ENCODE results near the gene MARCHF2.

Gene MARCHF2

DNA sequence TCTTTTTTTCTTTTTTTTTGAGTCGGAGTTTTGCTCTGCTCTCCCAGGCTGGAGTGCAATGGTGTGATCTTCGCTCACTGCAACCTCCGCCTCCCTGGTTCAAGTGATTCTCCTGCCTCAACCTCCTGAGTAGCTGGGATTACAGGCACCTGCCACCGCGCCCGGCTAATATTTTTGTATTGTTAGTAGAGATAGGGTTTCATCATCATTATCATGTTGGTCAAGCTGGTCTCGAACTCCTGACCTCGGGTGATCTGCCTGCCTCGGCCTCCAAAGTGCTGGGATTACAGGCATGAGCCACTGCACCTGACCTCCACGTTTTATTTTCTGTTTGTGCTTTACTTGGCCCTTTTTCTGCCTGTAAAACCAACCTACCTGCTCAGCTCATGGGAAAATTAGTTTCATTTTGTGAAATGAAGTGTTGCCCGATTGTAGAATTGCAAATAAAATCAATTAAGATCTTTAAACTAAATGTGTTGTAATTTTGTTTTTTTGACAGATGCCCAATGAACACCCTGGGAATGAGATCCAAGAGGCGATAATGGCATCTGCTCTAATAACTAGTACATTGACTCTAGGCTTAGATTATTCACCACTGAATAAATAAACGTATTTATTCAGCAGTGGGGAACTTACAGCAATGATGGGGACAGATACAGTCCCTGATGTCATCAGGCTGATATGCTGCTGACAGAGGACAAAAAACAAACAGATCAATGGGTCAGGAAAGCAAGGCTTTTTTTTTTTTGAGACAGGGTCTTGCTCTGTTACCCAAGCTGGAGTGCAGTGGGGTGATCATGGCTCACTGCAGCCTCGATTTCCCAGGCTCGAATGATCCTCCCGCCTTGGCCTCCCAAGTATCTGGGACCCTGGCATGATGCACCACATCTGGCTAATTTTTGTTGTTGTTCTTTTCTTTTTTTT is 25.2 kb upstream of the MARCHF2 start:
- no peak for DNase-seq (ENCODE audit: low read depth)

DNA sequence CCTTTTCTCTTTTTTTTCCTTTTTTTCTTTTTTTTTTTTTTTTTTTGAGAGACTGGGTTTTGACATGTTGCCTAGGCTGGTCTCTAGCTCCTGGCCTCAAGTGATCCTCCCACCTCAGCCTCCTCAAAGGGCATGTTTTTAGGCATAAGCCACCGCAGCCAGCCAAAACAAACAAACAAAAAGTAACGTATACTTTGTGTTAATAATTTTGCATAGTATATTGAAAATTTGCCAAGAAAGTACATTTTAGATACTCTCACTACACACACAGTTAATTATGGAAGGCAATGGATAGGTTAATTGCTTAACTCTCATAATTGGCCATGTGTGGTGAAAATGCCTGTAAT is 24.5 kb upstream of the MARCHF2 start:
- no peak for DNase-seq (ENCODE audit: low read depth)

- peak; percentile 94 for DNase-seq (ENCODE audit: low read depth)
Measured at GRCh38 chr19:8389891-8390616, 23.1 kb upstream of the MARCHF2 start, which contains the start of gene RAB11B. Gene RAB11B, plus strand, starts transcription at chr19:8390360. Its CDS starts 57 bp downstream, at chr19:8390417.

DNA sequence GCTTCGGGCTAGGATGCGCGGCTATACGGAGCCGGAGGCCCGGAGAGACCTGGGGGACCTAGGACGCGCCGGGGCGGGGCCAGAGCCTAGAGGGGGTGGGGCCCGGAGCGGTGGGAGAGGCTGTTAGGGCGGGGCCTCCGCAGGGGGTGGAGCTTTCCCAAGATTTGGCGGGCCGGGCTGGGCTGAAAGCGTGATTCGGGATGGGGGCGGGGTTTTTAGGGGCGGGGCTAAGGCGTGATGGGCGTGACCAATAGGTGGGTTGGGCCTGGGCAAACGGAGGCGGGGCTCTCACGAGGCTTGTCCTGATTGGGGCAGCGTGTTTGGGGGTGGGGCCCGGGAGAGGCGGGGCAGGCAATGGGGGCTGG is 22.5 kb upstream of the MARCHF2 start:
- peak; percentile 83 for DNase-seq (ENCODE audit: low read depth)

DNA sequence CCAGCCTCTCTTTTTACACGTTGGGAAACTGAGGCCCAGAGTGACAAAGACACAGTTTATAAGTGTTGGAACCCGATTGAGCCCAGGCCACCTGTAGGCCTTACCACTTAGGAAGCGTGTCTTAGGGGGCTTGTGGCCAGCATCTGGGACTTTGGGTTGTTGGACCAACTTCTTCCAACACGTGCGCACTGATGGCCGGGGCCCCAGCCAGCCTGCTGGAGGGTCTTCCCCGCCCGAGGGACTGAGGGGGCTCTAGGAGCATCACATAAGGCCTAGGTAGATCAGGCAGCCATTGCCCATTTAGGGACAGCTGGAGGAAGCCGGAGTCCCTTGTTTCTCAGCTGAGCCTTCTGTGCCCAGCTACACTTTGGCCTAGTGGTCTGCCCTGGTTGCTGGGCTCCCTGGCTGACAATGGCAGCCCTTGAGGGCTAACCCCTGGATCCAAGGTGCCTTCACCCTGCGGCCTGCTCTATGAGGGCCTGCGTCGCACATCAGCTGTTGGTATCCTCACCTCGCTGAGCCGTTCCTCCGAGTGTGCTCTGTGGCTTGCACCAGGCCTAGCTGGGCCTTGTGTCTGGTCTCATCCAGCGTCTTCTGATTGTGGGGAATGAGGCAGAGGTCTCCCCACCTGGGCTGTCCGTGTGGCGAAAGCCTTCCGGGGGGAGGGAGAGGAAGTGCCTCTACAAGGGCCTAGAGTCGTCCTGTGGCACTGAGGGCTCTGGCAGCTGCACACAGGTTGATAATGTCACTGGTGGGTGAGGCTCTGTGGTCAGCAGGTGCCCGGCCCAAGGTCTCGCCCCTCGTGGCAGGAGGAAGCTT is 21.7 kb upstream of the MARCHF2 start:
- DNase-seq (ENCODE audit: low read depth) = no peak

DNA sequence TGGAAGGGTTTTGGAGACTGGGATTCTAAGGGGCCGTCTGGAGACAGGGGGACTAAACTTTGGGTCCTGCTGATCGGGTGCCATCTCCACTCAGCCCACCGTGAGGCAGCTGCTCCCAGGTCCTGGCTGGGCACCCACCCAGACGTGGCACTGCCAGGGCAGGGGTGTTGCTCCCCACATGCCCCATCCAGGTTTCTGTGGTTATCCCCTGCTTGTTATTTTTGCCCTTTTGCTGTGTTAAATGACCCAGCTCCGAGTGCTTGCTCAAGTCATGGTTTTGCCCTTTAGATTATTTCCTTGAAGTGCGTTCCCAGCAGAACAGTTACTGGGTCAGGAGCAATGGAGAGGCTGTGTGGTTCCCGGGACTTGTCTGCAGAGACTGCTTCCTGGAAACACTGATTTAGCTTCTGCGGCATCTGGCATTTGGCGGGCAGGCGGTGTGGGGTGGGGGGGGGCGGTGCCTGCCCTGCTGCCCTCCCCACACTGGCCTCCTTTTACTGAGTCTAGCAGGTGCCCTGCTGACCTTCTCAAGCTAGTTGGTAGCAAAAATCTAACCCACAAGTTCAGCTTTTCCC is 21.0 kb upstream of the MARCHF2 start:
- no peak for DNase-seq (ENCODE audit: low read depth)

DNA sequence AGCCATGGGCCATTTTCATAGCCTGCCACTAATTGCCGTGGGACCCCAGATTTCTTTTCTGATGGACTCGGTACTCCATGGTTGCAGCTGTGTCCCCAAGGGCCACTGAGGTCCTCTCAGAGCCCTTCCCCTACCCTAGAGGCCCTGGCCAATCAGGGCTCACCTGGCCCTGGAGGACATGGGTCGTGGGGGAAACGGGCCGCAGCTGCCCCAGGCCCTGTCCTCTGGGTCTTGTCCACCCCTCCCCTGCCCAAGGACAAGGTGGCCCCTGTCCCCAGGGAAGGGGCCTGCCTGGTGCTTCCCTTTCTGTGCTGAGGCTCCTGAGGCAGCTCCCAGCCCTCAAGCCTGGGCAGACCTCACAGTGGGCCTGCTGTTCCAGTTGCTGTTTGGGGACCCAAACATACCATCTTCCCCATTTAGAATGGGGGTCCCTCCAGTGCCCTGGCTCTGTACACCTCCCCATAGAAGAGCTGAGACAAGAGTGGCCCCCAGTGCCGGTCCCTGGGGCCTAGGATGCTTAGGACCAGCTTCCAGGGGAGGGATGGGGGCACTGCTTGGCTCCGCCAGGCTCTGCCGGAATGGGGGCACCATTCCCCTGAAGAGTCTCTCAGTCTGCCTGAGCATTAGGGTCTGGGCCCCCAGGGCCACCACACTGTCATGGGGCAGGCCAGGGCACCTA is 19.8 kb upstream of the MARCHF2 start:
- DNase-seq (ENCODE audit: low read depth) = no peak

- DNase-seq (ENCODE audit: low read depth) = no peak
Measured at GRCh38 chr19:8393871-8394250, 19.2 kb upstream of the MARCHF2 start.

DNA sequence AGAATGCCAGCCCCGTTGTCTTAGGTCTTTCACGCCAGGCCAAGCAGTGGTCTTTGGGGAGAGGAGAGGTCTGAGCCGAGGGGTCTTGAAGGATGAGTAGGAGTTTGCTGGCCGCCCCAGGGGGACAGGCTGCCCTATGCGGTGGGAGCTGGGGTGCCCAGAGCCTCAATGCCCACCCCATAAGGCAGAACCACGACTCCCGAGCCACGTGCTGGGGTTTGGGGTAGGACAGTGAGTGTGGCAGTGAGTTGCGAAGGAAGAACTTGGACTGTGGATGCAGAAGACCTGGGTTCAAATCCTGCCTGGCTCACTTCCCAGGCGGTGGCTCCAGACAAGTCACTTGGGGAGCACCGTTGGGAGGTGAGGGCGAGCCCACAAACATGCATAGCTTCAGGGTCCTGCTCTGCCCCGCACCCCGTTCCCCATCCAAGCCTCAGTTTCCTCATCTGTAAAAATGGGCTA is 17.5 kb upstream of the MARCHF2 start:
- no peak for DNase-seq (ENCODE audit: low read depth)

- no peak for DNase-seq (ENCODE audit: low read depth)
Measured at GRCh38 chr19:8396185-8396562, 16.9 kb upstream of the MARCHF2 start.

DNA sequence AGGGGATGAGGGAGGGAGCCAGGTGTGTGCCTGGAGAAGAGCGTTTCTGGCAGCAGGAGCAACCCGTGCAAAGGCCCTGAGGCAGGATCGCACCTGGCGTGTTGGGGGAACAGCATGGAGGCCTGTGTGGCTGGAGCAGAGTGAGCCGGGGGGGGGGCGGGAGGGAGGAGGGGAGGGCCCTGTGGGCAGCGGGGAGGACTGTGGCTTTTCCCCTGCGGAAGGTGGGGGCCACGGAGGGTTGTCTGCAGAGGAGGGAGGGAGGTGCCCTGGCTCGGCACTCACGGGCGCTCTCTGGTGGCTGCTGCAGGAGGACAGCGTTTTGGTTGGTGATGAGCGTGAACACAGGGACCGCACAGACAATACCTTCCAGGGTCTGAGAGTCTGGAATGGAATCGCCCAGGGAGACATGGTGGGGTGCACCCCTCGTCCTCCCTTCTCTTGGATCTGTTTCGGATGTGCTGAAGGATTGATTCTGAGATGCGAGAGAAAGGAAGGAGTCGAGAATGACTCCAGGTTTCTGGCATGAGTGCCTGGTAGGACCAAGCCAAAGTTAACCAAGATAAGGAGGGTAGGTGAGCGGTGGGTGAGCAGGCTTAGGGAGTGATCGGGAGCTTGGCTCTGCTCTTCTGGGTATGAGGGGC is 16.4 kb upstream of the MARCHF2 start:
- DNase-seq (ENCODE audit: low read depth) = peak; percentile 27

DNA sequence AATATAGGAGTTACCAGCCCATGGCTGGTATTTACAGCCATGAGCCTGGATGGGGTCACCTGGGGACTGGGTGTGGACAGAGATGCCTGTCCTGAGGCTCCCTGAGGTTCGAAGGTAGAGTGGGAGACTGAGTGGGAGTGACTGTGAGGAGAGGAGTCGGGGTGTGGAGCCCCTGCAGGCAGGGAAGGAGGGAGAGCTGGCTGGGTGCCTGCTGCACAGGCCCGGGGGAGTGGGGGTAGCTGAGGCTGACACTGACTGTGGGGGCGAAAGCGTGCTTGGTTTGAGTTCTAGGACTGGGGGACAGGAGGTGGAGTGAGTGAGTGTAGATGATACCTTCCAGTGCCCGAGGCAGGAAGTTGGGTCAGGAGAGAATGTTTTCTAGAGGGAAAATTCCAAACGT is 15.8 kb upstream of the MARCHF2 start:
- DNase-seq (ENCODE audit: low read depth) = no peak

DNA sequence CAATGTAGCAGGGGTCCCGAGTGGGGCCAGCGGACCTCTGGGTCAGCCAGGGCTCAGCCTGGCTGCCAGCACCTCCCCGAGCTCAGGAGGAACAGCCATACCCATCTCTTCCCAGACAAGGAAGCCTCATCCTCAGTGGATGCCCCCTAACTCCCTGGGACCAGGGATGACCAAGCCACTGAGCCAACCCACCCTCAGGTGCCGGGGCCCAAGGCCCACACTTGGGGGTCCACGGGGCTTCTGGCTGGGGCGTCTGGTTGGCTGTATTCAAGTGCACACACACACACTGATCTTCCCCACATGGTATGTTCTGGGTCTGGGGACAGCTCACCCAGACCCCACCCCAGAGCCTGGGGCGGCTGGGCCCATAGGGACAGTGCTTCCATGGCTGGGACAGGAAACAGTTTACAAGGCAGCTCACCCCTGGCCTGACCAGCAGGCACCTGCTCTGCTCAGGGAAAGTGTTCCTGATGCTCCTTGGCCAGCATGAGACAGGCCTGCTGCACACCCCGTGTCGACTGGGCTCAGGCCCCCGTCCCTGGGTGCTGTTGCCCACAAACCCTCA is 15.3 kb upstream of the MARCHF2 start:
- DNase-seq (ENCODE audit: low read depth) = no peak

DNA sequence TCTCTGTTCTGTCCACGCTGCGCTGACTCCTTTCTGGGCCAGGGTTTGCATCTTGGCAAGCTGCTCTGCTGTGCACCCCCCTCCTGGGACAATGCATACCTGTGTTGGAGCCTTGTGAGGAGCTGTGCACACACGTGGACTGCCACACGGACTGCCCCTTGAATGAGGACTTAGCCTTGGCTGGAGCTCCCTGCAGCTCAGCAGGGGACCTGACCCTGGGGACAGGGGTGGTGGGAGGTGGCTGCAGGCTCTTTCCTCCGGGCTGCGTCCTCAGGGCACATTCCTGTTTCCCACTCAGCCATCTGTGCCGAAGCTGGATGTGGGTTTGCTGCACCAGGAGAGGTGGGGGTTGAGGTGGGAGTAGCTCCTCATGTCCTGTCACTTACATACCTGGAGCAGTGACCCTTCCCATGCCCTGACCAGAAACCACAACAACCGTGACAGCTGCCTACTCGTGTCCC is 14.8 kb upstream of the MARCHF2 start:
- no peak for DNase-seq (ENCODE audit: low read depth)

- no peak for DNase-seq (ENCODE audit: low read depth)
Measured at GRCh38 chr19:8399681-8400188, 13.4 kb upstream of the MARCHF2 start.

DNA sequence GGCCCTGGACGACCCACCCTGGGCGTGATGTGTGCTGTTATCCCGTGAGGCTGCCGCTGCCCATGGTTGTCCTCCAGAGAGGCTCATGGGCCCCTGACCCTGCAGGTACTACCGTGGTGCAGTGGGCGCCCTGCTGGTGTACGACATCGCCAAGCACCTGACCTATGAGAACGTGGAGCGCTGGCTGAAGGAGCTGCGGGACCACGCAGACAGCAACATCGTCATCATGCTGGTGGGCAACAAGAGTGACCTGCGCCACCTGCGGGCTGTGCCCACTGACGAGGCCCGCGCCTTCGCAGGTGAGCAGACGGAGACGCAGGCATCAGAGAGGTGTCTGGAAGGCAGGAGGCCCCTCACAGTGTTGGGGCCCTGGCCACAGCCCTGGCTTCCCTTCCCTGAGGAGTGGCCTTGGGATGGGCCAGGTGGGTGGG is 11.1 kb upstream of the MARCHF2 start:
- DNase-seq (ENCODE audit: low read depth) = no peak

DNA sequence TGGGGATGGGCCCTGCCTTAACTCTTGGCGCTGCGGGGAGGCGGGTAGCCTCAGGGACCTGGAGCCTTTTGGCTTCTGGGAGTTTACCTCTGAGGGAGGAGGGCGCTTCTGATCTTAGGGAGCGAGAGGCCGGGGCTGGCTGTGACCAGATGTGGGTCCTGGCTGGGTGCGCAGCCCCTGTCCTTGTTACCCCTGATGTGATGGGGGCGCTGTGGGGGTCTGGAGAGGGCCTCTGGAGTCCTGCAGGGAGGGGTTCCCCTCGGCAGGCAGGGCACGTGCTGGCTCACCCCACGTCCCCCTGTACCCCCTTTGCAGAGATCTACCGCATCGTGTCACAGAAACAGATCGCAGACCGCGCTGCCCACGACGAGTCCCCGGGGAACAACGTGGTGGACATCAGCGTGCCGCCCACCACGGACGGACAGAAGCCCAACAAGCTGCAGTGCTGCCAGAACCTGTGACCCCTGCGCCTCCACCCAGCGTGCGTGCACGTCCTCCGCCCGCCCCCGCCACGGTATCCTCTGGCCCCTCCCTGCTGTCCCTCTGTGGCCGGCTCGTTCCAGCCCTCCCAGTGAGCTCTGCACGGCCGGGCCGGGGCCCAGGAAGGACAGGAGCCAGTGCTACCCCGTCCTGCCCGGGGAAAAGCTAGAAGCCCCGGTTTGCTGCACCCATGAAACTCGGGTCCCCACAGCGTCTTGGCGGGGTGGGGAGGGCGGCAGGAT is 9.8 kb upstream of the MARCHF2 start:
- DNase-seq (ENCODE audit: low read depth) = no peak

DNA sequence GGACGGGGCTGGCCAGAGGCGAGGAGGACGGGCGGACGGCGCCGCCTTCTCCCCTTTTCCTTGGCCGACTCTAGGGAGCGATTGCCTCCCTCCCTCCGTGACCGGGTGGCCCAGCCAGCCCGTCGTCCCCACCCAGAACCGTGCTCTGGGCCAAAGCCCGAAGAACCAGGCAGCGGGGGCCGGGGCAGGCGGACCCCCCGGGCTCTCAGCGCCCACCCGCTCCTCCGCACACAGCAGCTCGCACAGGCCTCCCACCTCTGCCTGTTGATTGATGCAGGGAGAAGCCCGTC is 9.3 kb upstream of the MARCHF2 start:
- no peak for DNase-seq (ENCODE audit: low read depth)

DNA sequence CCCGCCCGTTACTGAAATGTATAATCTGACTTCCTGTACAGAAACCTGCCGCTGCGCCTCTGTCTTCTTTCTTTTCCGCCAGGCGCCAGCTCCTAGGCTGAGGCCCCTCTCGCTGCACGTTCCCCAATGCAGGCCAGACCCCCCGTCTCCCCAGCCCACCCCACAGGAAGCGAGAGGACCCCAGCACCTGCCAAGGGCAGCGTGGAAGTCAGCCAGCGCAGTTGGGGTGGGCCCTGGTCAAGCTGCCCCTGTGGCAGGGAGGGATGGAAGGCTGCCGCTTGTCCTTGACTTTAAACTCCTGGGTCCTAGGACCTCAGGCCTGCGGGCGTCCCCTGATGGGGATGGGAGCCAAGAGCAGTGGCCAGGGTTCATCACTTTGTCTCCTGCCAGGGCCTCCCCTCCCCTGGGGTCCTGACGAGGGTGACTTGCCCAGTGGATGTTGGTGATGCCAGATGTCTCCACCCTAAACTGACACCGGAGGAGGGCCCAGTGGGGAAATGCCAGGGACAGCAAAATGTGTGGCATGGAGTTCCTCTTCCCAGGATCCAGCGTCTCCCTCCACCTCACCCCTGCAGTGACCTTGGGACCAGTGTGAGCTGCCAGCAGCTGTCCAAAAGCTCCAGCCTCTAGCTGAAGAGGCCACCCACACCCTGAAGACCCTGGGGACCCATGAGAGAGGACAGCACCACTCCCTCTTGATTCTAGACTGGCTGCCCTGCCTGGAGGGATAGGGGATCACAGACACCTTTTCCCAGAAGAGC is 8.5 kb upstream of the MARCHF2 start:
- no peak for DNase-seq (ENCODE audit: low read depth)

Data from stimulated activated CD8-positive, alpha-beta memory T cell treated with anti-CD3 and anti-CD28 coated beads, Interleukin-15, amount 100 ng/mL, for 1 hour (primary cell).